ENCODE measurements around the gene SLC23A2.

Gene SLC23A2

DNA sequence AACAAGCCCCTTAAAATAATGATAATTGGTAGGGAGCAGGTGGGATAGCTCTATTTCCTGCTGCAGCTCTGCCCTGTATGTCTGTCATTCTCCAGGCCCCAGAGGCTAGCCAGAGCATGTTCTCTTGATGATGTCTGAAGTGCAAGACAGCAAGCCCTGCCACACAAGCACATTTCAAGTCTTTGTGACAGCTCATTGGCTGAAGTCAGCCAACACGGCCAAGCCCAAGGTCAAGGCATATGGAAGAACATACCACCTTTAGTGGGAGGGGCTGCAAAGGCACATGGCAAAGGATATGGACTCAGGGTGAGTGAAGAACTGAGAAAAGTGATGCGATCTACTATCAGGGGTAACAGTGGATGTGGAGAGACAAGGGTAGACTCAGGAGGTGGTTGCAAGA, 163.6 kb downstream of the SLC23A2 start:
- no peak for DNase-seq

DNA sequence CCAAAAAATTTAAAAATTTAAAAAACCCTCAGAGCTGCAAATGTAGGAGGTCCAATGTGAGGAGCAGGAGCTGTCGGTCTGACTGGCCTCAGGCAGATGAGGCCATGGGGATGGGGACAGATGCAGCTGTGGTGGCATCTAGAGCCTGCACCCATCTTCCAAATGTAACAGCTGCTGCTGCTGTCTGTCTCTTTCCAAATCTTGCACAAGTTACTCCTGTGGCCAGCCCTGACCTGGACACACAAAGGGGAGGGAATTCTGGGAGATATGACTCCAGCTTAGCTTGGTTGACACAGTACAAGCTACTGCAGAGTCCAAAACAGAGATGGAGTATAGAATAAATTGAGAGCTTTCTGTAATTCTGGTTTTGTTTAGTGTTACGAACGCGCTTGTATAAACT, 164.4 kb downstream of the SLC23A2 start:
- DNase-seq: no peak

DNA sequence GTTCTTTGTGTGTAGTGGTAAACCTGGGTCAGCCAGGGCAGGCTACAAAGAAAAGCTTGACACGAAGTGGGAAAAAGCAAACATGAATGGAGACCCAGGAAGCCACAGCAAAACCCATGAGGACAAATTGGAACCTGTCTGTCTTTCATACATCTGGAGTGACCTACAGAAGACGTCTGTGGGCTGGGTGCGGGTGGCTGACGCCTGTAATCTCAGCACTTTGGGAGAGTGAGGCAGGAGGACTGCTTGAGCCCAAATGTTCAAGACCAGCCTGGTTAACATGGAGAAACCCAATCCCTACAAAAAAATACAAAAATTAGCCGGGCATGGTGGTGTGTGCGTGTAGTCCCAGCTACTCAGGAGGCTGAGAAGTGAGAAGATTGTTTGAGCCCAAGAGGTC, 164.8 kb downstream of the SLC23A2 start:
- DNase-seq: no peak

DNA sequence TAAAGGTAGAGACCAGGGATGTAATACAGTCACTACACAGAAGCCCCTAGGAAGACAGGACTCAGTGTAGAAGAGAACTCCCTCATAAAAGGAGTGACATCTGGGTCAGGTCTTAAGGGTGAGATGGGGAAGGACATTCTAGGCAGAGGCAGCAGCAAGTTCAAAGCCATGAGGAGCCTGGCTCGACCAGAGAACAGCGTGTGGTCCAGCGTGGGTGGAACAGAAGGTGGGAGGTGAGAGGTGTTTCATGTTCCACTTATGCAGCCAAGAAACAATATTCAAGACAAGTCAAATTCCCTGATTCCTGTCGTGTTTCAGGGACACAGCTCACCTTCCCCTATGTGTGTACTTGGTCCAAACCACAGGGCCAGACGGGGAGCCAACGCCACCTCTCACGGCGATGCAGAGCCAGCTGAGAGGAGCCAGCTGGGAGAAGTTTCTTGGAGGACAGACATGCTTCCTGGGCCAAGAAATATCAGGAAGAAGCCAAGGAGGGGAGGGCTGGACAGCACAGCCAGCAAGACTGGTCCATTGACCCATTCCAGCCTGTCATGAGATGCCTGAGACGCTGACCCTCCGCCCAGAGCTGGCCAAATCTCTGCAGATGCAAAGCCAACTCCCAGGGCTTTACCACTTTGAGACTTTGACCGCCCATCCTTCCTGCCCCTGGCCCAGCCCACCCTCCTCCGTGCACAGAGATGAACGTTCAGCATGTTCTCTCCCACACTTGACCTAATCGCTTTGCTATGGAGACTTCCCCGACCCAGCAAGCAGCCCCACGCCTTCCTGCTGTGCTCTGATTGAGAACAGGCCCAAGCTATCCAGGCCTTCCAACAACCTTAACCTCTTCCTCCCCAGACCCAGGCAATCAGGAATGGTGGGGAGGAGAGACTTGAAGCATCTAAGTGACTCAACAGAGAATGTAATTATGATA, 165.8 kb downstream of the SLC23A2 start:
- no peak for DNase-seq

DNA sequence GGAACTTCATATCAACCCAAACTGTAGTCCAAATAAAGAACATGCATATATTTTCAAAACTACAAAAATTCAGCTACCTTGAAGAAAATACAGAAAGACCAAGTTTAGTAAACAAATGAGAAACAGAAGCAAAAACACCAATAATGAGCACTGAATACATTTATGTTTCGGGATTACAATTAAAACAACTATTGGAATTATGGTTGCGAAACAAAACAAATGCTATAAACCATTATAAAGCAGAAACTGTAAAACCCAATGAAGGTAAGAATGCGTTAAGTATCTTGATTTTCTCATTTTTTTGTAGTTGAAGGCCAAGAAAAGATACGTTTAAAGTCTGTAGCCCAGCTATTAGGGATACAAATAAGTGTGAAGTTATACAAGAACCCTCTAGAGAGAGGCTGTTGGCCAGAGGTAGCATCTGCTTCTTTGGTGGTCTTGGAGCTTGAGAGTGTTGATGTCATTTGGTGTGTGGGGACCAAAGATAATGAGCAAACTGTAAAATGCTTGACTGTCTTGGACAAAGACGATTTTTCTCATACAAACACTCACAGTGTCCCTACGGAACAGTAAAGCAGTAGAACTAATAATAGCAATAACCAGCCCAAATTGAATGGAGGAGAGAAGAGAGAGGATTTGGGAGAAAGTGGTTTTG, 168.1 kb downstream of the SLC23A2 start:
- DNase-seq: no peak

DNA sequence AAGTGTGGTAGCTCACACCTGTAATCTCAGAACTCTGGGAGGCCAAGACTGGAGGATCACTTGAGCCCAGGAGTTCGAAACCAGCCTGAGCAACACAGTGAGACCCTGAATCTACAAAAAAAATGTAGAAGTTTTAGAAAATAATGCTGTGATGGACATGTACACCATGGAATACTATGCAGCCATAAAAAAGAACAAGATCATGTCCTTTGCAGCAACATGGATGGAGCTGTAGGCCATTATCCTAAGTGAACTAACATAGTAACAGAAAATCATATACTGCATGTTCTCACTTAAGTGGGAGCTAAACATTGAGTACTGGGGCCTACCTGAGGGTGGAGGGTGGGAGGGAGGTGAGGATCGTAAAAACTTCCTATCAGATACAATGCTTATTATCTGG, 168.8 kb downstream of the SLC23A2 start:
- no peak for DNase-seq

DNA sequence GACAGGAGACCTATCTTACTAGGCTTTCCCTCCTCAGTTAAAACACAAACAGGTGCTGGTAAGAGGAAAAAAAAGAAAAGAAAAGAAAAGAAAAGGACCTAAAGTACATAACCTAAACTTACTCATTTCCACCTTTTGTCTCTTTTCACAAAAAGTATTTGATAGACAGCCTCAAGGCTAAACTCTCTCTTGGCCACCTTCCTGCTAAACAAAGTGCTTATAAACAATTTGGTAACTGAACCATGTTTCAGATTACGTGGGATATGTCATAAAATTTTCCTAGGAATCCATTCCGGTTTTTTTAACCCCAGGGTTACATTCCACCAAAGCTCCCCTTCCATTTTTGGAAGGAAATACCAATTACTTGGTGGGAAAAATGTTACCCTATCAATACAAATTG, 170.6 kb downstream of the SLC23A2 start:
- no peak for DNase-seq

DNA sequence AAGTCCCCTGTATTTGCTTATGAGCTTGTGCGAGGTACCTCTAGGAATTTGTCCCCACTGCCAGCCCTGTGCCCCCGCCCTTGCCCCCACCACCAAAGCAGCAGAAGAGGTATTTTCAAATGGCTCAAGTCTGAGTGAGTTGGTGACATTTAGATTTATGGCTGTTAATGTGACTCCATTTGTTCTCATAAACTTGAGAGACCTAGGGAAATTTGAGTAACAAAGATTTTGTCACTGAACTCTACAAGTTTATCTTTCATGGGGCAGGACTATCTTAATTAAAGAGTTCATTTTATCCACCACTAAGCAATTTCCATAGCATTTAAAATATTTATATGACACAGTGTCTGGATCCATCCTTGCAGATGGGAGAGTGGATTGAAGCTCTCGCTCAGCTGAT, 171.1 kb downstream of the SLC23A2 start:
- no peak for DNase-seq

DNA sequence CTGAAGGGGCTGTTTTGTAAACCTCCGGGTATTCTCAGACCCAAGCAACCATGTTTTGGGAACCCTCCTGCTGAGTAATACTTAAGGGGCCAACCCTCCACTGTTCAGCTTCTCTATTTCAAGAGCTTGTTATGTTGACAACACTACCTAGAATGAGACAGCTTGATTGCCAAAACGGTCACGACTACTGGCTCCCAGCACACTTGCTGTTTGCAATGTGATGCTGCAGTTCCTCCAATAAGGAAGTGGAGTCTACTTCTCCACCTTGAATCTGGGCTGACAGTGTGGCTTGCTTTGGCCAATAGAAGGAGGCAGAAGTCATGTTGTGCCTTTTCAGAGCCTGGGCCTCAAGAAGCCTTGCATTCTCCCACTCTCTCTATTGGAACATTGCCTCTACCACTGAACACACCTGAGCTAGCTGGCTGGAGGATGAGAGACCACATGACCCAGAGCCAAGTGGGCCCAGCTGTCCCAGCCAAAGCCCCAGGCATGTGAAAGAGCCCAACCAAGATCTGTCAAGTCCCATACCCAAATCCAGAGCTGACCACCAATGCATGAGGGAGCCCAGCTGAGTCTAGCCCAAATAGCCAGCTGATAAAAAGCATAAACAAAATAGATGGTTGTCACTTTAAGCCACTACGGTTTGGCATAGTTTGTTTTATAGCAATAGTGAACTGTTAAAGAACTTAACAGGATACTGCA, 171.6 kb downstream of the SLC23A2 start:
- no peak for DNase-seq

DNA sequence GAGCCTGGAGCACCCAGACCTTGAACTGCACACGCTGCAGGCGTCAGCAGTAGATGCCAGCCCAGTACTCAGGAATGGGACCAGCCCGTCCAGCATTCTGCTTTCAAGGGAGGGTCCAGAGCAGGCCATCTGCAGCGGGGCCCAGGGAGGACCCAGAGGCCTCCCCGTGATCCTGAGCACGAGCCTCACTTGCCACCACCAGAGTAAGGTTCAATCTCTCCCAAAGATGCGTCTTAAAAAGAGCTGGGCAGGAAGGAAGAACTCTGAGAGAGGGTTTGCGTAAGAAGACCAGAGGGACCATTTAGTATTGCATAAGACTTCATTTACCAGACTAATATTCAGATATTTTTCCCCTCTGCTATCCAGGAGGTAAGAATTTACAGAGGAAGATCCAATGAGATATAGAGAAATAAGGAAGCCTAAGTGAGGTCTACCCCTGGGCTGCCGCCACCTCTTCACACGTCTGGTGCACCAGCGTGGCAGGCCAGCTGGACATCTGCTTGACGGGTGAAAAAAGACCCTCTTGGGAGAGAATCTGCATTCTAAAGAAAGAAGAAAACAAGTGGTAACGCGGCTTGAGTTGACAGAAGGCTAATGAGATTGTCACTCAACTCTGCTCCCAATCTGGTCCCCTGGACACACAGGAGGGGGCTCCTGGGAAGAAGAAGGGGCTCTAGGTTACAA, 172.3 kb downstream of the SLC23A2 start:
- no peak for DNase-seq

DNA sequence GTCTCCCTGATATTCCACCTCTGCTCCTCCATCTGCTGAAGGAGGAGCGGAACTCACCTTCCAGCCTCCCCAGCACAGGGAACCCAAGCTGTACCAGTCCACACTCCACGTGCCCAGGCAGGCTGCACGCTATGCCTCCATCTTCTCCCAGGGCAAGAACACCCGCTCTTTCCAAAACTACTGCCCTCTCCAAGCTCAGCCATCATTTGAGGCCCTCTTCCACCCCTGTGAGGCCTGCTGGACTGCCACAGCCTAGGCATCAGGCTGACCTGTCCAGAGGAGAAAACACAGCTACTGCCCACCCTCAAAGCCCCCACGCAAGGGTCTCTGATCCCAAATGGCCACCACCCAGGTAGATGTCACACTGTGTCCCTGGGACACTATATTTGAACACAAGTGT, 179.7 kb downstream of the SLC23A2 start:
- peak; percentile 58 for DNase-seq

DNA sequence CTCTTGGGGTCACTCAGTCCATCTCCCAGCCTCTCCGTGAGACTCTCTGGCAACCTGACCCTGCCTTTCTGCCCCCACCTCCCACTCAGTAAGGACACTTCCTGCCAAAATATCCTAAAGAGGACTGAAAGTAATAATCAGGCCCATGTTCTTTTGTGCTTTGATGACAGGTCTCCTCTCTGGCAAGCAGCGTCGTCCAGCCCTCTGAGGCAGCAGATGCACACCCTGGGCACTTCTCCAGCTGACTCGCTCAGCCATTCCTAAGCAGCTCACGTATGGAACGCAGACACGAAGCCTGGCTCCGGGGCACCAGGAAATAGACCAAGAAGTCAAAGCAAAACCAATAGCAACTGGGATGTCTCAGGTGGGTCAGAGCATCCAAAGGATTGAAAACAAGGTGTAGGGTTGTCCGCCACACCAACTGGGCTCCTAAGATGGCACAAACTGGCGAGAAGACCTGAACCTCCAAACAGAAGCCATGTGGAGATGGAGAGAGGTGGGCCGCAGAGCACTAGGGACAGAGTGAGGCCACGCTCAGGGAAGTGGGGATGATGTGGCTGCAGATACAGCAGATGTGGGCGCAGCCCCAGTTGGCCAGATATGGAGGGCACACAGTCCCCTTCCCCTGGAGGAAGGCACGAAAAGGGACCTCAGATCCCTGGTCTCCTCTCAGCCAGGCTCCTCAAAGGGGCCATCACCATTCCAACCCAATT, 180.3 kb downstream of the SLC23A2 start:
- DNase-seq: peak; percentile 45

DNA sequence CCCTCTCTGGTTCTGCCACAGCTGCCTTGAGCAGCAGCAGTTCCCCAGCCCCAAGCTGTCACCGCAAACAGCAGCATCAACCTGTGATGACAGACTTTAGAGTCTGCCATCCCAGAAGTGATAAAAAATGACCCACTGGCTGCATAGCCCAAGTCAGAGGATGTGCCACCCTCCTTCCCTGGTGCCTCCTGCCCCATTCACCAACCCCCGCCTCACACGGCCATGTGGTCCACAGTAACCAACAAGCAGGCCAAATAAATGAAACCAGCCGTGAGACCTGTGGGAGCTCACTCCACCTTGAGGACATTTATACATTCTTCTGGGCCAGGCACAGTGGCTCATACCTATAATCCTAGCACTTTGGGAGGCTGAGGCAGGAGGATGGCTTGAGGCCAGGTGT, 181.4 kb downstream of the SLC23A2 start:
- peak; percentile 45 for DNase-seq

DNA sequence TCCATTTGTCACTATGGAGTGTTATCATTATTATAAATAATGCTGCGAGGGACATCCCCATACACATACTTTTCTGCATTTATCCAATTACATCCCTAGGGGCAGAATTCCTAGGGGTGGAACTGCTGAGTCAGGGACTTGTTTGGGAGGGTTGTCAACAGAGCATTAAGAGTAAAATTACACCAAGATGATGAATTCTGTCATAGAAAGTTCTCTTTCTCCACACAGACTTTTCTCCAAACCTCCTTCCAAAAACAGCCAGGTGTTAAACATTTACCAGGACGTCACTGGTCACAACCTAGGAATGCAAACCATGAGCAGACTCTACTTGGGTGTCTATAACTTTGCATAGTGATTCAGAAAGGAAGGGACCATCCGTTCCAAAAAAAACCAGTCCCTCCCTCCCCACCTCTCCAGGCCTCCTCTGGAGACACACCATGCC, 184.1 kb downstream of the SLC23A2 start:
- peak; percentile 14 for DNase-seq

DNA sequence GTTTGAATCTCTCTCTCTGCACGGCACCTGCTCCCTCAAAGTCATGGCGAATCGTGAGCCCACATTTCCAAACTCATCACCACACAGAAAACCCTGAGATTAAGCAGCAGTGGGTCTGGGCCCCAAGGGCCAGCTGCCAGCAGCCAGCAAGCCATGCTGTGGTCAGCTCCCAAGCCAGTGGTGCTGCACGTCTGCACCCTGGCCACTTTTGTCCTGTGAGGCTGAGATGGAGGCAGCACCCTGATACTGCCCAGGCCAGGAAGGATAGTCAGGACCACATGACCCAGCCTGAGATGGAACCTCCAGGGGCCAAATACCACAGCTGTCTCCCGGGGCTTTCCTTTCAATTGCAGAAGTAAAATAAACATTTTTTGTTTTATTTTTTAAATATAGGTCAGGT, 185.7 kb downstream of the SLC23A2 start:
- peak; percentile 58 for DNase-seq

DNA sequence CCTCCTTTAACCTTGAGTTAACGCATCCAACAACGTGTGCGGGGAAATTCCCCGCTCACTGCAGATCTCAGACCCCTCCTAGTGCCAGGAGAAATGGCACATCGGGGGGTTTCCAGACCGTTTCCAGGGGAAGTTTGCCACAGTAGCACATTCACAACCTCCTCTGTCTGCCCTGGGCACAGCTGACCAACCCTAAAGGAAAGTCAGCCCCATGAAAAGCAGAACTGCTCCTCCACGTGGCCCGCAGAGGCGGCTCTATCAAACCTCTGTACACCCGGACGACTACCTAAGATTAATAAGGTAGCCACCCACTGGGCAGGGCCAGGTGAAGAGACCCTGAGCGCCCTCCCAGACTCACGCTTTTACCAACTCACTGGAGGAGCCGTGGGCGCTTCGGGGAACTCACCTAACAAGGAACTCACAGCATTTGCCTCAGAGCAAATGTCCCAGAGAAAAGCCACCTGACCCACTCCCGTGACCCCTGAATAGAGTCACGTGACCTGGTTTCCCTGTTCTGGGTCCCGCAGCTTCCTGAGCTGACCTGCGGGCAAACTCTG, 186.5 kb downstream of the SLC23A2 start:
- DNase-seq: peak; percentile 91

DNA sequence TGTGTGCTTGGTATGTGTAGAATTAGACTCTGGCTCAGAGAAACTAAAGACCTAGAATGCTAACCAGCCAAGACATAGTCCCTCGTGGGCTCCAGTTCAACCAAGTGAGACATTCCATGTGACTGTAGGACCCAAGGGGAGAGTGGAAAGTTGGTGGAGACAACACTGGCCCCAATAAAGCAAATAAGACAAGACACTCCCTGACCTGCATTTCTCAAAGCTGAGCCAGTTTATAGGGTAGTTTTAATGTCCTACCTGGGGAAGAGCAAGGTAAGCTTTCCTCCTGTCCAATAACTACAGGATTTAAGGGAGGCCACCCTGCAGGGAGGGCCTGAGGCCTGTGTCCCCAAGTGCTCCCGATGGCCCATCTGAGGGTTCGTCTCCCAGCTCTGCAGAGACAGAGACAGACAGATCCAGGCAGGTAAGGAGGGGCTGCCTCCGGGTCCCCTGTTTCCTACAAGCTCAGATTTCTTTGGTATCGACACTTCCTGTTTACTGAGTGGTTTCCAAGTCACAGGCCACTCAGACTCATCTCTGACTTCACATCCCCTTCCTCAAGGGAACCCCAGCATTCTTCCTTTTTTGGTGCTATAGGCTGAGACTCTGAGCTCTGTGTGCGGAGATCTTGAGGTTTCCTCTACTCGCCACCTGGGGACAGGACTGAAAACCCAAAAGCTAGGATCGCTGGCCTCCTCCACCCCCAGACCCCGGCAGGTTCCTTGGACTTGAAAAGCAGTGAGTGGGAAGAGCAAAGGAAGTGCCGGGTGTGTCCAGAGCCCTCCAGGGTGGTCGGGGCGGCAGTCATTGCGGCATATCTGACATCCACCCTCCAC, 187.2 kb downstream of the SLC23A2 start:
- DNase-seq: peak; percentile 81

DNA sequence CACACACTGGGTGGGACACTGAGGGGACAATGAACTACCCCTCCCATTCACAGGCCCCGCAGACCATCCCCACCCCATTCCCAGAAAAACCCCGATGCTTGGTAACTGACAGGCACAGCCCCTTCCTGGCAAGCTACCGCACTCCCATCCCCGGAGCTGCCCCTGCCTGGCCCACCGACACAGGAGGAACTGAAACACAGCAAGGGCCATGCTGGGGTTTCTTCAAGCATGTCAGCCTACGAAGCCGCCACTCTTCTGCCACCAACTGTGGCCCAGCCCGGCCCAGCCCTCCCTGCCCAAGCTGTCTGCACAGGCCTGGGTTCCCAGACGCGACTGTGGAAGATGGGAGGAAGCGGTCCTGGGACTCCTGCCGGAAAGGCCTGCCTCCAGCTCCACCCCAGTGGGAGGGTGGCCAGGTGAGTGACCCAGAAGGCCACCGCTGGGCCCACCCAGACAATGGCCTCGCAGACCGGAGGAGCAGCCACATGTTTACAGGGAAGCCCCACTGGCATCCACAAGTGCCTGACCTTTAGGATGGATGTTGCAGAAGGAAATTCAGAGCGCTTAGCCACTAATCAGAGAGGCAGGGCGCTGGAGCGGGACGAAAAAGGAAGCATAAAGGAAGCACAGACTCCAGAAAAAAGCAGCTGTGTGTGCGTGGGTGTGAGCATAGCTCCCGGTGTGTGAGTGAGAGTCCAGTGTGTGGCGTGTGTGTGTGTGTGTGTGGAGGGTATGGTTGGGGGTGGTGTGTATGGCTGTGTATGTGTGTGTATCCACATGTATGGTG, 188.0 kb downstream of the SLC23A2 start:
- DNase-seq: peak; percentile 72

DNA sequence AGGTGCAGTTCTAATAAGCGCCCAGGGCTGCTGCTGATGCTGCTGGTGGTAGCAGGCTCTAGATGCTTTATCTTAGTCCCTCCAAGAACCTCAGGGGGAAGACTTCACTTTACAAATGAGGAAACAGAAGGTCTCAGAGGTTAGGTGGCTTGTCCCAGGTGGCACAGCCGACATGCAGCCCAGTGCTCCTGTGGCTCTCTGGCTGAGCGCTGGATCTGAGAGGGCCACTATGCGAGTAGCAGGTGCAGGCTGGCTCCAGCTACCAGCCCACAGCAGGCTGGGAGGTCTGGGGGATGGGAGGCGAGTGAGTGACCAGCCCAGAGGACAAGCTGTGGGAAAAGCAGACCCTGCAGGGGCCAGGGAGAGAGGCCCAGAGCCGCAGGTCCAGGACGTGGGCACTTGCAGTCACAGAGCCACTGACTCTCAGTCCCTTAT, 188.7 kb downstream of the SLC23A2 start:
- peak; percentile 64 for DNase-seq

DNA sequence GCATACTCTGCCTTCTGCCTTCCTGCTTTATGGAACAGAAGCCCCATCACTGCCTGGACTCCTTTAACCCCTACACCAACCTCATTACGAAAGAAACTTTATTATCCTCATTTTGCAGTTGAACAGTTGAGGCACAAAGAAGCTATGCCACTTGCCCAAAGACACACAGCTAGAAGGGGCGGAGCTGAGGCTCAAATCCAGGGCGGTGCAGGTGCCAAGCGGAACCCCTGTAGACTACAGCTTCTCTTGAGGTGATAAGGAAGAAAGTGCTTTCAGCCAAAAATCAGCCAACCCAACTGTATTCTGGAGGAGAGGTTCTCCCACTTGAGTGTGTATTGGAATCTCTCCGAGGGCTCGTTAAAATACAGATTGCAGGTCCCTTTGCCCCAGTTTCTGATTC, 189.1 kb downstream of the SLC23A2 start:
- DNase-seq: peak; percentile 70
